ENCODE measurements around the gene LAG3.

DNA sequence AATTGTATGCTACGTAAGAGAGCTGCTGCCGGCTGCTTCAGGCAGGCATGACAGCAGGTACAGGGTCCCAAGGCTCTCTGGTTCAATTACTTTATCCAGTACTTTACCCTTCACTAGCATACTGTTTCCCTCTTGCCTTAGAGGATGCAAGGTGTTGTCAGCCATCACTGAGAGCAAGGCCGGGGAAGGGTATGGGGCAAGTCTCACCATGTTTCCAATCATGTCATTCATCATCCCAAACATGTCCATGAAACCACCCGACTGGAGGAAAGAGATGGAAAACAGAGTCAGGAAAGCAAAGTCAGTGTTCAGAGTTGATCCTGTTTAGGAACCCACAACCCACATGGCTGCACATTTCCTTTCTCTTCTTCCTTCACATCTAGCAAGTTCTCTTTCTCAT lies 21.8 kb upstream of the LAG3 start:
- TF ChIP-seq, protein P1, sequence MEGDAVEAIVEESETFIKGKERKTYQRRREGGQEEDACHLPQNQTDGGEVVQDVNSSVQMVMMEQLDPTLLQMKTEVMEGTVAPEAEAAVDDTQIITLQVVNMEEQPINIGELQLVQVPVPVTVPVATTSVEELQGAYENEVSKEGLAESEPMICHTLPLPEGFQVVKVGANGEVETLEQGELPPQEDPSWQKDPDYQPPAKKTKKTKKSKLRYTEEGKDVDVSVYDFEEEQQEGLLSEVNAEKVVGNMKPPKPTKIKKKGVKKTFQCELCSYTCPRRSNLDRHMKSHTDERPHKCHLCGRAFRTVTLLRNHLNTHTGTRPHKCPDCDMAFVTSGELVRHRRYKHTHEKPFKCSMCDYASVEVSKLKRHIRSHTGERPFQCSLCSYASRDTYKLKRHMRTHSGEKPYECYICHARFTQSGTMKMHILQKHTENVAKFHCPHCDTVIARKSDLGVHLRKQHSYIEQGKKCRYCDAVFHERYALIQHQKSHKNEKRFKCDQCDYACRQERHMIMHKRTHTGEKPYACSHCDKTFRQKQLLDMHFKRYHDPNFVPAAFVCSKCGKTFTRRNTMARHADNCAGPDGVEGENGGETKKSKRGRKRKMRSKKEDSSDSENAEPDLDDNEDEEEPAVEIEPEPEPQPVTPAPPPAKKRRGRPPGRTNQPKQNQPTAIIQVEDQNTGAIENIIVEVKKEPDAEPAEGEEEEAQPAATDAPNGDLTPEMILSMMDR (conservative IDR thresholded peaks at IDR 0.05; ENCODE audit: low read length), result no peak
- no peak for TF ChIP-seq EZH2phosphoT487 (IDR thresholded peaks at IDR 0.05; ENCODE audit: borderline replicate concordance)

Measured in Loucy (cell line).